K562 (cell line): ENCODE measurements around the gene FGGY. TPM values are rescaled to one million over a fixed set of nuclear protein-coding genes. Genes with fewer than 3 reads are reported as not detected.

Experiments
- ATAC-seq: fragments of 200-7000 bp; cut with Tn5 transposase; 3 replicates; pipeline ENCODE4 v1.9.1; 2020; ENCODE audit warnings: moderate library complexity
- BruUV-seq: library from RNA; stranded (reverse); fragments of 400-500 nt; replicated peaks from 2 replicates; lab custom pipeline; 2021; lab: Mats Ljungman, UMichigan
- CTCF ChIA-PET: fragments of 300-600 bp; formaldehyde crosslinking; extraction: SDS; loops from one replicate; lab custom pipeline; 2021; ENCODE audit warnings: low intra/inter-chr PET ratio; lab: Yijun Ruan, JAX
- POLR2A ChIA-PET: fragments of 300-600, 350-650 bp; sonication (Branson Sonifier 250); formaldehyde crosslinking; extraction: SDS; loops from one replicate; lab custom pipeline; 2021; ENCODE audit warnings: antibody characterized with exemption, inconsistent platforms; lab: Yijun Ruan, JAX
- DNase-seq, 4 experiments: peaks; one replicate each; pipeline versions ENCODE4 v3.0.0 to v3.0.0-alpha.2; 2011 to 2018; ENCODE audit warnings: low spot score in 3 of 4, mixed read lengths in 3 of 4; ENCODE audit errors: extremely low read depth in 1 of 4
- FAIRE-seq: peaks from 2 replicates; lab custom pipeline; 2011; peaks lifted over from hg19 to GRCh38; lab: Jason Lieb, UNC
- H2AFZ ChIP-seq: 2 replicates; pipeline ENCODE4 v1.6.0; 2011; ENCODE audit warnings: low read depth, low read length, control low read depth, inconsistent platforms
- H3K27ac ChIP-seq: fragments of 200-600 bp; 3 replicates; pipeline ENCODE4 v1.8.0; 2011; ENCODE audit warnings: low read depth, mild to moderate bottlenecking, control low read depth, inconsistent platforms, low read length, moderate library complexity, mixed read lengths; ENCODE audit errors: extremely low read depth
- H3K27me3 ChIP-seq, 2 experiments: fragments of 300-600 bp in 1 of 2; 2 replicates in 1 of 2; 3 replicates in 1 of 2; pipeline versions ENCODE4 v1.6.0 to v1.8.0; 2011; ENCODE audit warnings: inconsistent platforms in 2 of 2, low read length in 2 of 2, mild to moderate bottlenecking in 1 of 2, mixed read lengths in 1 of 2, moderate library complexity in 1 of 2; ENCODE audit not compliant: control insufficient read depth in 2 of 2, insufficient read depth in 2 of 2
- H3K36me3 ChIP-seq: fragments of 300-600 bp; 3 replicates; pipeline ENCODE4 v1.8.0; 2011; ENCODE audit warnings: mild to moderate bottlenecking, low read length, inconsistent platforms; ENCODE audit not compliant: control insufficient read depth, insufficient read depth
- H3K4me1 ChIP-seq, 2 experiments: fragments of 200-600 bp in 1 of 2; replicated peaks in 1 of 2; 2 replicates in 1 of 2; 3 replicates in 1 of 2; pipeline versions ENCODE4 v1.5.1 to v1.8.0; 2011; ENCODE audit warnings: inconsistent platforms in 2 of 2, low read length in 2 of 2, mild to moderate bottlenecking in 1 of 2, mixed read lengths in 1 of 2, moderate library complexity in 1 of 2; ENCODE audit not compliant: control insufficient read depth in 2 of 2, insufficient read depth in 2 of 2
- H3K4me2 ChIP-seq: 2 replicates; pipeline ENCODE4 v1.6.1; 2011; ENCODE audit warnings: low read length, control low read depth, inconsistent platforms, mixed read lengths; ENCODE audit not compliant: insufficient read depth
- H3K4me3 ChIP-seq: fragments of 200-600 bp; sonication (generic), shearing (Covaris generic); 2 replicates; pipeline ENCODE4 v1.5.1; 2016; ENCODE audit warnings: control low read depth, inconsistent platforms
- H3K79me2 ChIP-seq: fragments of 200-600 bp; 3 replicates; pipeline ENCODE4 v1.8.0; 2011; ENCODE audit warnings: low read length, inconsistent platforms; ENCODE audit not compliant: control insufficient read depth, insufficient read depth
- H3K9ac ChIP-seq, 2 experiments: 2 replicates each; pipeline versions ENCODE4 v1.6.0 to v1.6.1; 2011; ENCODE audit warnings: low read depth in 2 of 2, low read length in 2 of 2, control low read depth in 1 of 2, inconsistent platforms in 1 of 2, mild to moderate bottlenecking in 1 of 2, mixed read lengths in 1 of 2; ENCODE audit not compliant: insufficient read depth in 1 of 2
- H3K9me1 ChIP-seq: one replicate; pipeline ENCODE4 v1.6.0; 2011; ENCODE audit warnings: inconsistent platforms, mild to moderate bottlenecking, low read length, moderate library complexity; ENCODE audit not compliant: control insufficient read depth, insufficient read depth
- H3K9me3 ChIP-seq: replicated peaks from 2 replicates; pipeline ENCODE4 v1.5.1; 2011; ENCODE audit warnings: low read depth, low read length, inconsistent platforms; ENCODE audit not compliant: control insufficient read depth, insufficient read depth
- H4K20me1 ChIP-seq: replicated peaks from 2 replicates; pipeline ENCODE4 v1.6.1; 2011; ENCODE audit warnings: low read length, inconsistent platforms, mixed read lengths; ENCODE audit not compliant: control insufficient read depth, insufficient read depth
- CBX1 ChIP-seq: sonication (generic); IDR thresholded peaks from 2 replicates; pipeline ENCODE4 v1.6.1; 2016; ENCODE audit warnings: antibody characterized with exemption, low read depth, mild to moderate bottlenecking
- CEBPB ChIP-seq: fragments of 450-650 bp; IDR thresholded peaks from 2 replicates; pipeline ENCODE4 v1.6.1; 2016; ENCODE audit warnings: missing genetic modification characterization, missing compliant biosample characterization
- CREM ChIP-seq: IDR thresholded peaks from 2 replicates; pipeline ENCODE4 v1.6.1; 2014; ENCODE audit warnings: antibody characterized with exemption, low read depth
- E2F6 ChIP-seq, 2 experiments: IDR thresholded peaks; 2 replicates each; pipeline ENCODE4 v1.6.1; 2011; ENCODE audit warnings: borderline replicate concordance in 1 of 2, control low read depth in 1 of 2, low read depth in 1 of 2, low read length in 1 of 2, mild to moderate bottlenecking in 1 of 2, mixed read lengths in 1 of 2, moderate library complexity in 1 of 2; ENCODE audit not compliant: insufficient read depth in 1 of 2, insufficient read length in 1 of 2, poor library complexity in 1 of 2, severe bottlenecking in 1 of 2; ENCODE audit errors: extremely low read depth in 1 of 2
- ERF ChIP-seq: fragments of 450-650 bp; formaldehyde crosslinking; IDR thresholded peaks from 2 replicates; pipeline ENCODE4 v1.4.0; 2020; ENCODE audit warnings: mild to moderate bottlenecking, mixed read lengths
- GTF2F1 ChIP-seq: IDR thresholded peaks from 2 replicates; pipeline ENCODE4 v1.6.1; 2011; ENCODE audit warnings: low read depth, low read length, improper control_type of control experiment
- KDM4B ChIP-seq, 2 experiments: fragments of 450-650 bp in 1 of 2; sonication (generic) in 1 of 2; IDR thresholded peaks; 2 replicates each; pipeline ENCODE4 v1.6.1; 2016 to 2017; ENCODE audit warnings: borderline replicate concordance in 2 of 2, antibody characterized with exemption in 1 of 2, low read depth in 1 of 2, mild to moderate bottlenecking in 1 of 2
- MECOM ChIP-seq: fragments of 250-450 bp; sonication (Bioruptor Pico); IDR thresholded peaks from 2 replicates; pipeline ENCODE4 v1.8.0; 2022; ENCODE audit warnings: inconsistent platforms
- SMARCB1 ChIP-seq: IDR thresholded peaks from 2 replicates; pipeline ENCODE4 v1.6.1; 2011; ENCODE audit warnings: improper control_type of control experiment, low read depth; ENCODE audit not compliant: insufficient read length
- ZNF277 ChIP-seq: fragments of 250-450 bp; sonication (Bioruptor Pico); IDR thresholded peaks from 2 replicates; pipeline ENCODE4 v1.8.0; 2022; ENCODE audit warnings: inconsistent platforms, mild to moderate bottlenecking, moderate library complexity, borderline replicate concordance
- ZNF431 ChIP-seq: sonication (generic); formaldehyde crosslinking; IDR thresholded peaks from 2 replicates; pipeline ENCODE4 v1.8.0; 2022; ENCODE audit warnings: mild to moderate bottlenecking, missing genetic modification reagents
- ZNF561 ChIP-seq: fragments of 450-650 bp; formaldehyde crosslinking; conservative IDR thresholded peaks from 2 replicates; pipeline ENCODE4 v1.4.0; 2020; ENCODE audit warnings: mild to moderate bottlenecking, moderate library complexity
- WGBS: fragments of 100-300 bp; shearing (Covaris generic); methylation state at CpG from one replicate; pipeline ENCODE4 v1.1.6; 2016; ENCODE audit warnings: low coverage, mixed read lengths; ENCODE audit not compliant: insufficient coverage; ENCODE audit errors: missing lambda C conversion rate; 5-methylcytosine and 5-hydroxymethylcytosine counted together
- in situ Hi-C: fragments of 300-500 bp; cut with MboI; formaldehyde crosslinking; loops from 4 replicates; pipeline ENCODE4 v1.15.0; 2018; ENCODE audit warnings: inconsistent platforms, mixed read lengths
- intact Hi-C: fragments of 100-400 bp; cut with micrococcal nuclease; formaldehyde crosslinking; loops from 2 replicates; pipeline ENCODE4 v1.14.2; 2022
- polyA plus RNA-seq, 8 experiments: library from polyadenylated mRNA; depleted of rRNA in 4 of 8; stranded (reverse) in 5 of 8; unstranded in 3 of 8; fragments of >200 nt; fragmentation: Nextera tagmentation in 2 of 8; fragmentation: Illumina TruSeq in 1 of 8; extraction: Ambion mirVana in 2 of 8; extraction: Trizol in 1 of 8; gene quantifications; 2 replicates each; pipeline versions ENCODE4 v1.2.1 to v1.2.3, GENCODE V29; 2011 to 2014; ENCODE audit warnings: inconsistent platforms in 1 of 8, missing spikeins in 1 of 8
- total RNA-seq, 7 experiments: library from RNA; depleted of rRNA in 6 of 7; stranded (reverse); fragments of >200 nt in 6 of 7; fragmentation: Illumina TruSeq in 2 of 7; extraction: Trizol in 2 of 7; gene quantifications; 2 replicates each; pipeline versions ENCODE4 v1.2.1 to v1.2.3, GENCODE V29; 2011 to 2021; ENCODE audit warnings: low replicate concordance in 1 of 7

Gene FGGY
- total and polyA plus RNA-seq, 9 of the 15 experiments (the other 6 are each of a cell fraction or from before 2014, with no cell fraction given): 9.7 to 19.2 (median 12.6) TPM

- intact Hi-C loops: no loop called here
- POLR2A ChIA-PET: no interaction called here
- FAIRE-seq: no peak
These were observed 177.6 kb downstream of the FGGY start for GRCh38 chr1:59474496-59474895.

More at GRCh38 chr1:59474496-59474895, 177.6 kb downstream of the FGGY start:
- in situ Hi-C loops: no loop called here
- no TSS peak for BruUV-seq
- Histone ChIP-seq H4K20me1 (no peaks in the 10 kb centered on the region), H3K4me2 (no peak overlapping the region), H3K27ac (no peak overlapping the region), H3K9me3 (no peaks in the 10 kb centered on the region), H2AFZ (no peak overlapping the region), H3K27me3 (no peaks in the 10 kb centered on the region)
- TF ChIP-seq CBX1: no peak
- TF ChIP-seq MECOM (CRISPR knock-in tag): no peak
- no peak for TF ChIP-seq ZNF431 (CRISPR knock-in tag)
- no peak for TF ChIP-seq ZNF561
- no peak for TF ChIP-seq GTF2F1
- no peak for TF ChIP-seq E2F6 (IDR thresholded peaks at IDR 0.05; ENCODE audit: borderline replicate concordance in 1 of 2, extremely low read depth in 1 of 2, insufficient read depth in 1 of 2, insufficient read length in 1 of 2, low read depth in 1 of 2, low read length in 1 of 2, poor library complexity in 1 of 2, severe bottlenecking in 1 of 2)
- no peak for TF ChIP-seq KDM4B (IDR thresholded peaks at IDR 0.05; ENCODE audit: borderline replicate concordance in 2 of 2, low read depth in 1 of 2)
- TF ChIP-seq ZNF277: no peak
- no peak for TF ChIP-seq ERF
- TF ChIP-seq CREM: no peak
- no peak for TF ChIP-seq CEBPB
- TF ChIP-seq SMARCB1: no peak
- TF ChIP-seq, all 486 proteins: peak for 0
- H3K9me1 ChIP-seq: no peaks in the 10 kb centered on the region
- H3K4me1 ChIP-seq: no peaks in the 10 kb centered on the region; a peak in 1 of 5 replicates
- WGBS: 0% methylated on average over 2 of the region's 2 CpGs
- no peak for DNase-seq
- no peaks in the 10 kb centered on the region for H3K79me2 ChIP-seq
- CTCF ChIA-PET: no interaction called here
- H3K9ac ChIP-seq: no peak overlapping the region
- no peaks in the 10 kb centered on the region for H3K36me3 ChIP-seq
- ATAC-seq: no peak
- no peak overlapping the region for H3K4me3 ChIP-seq
